HCT116 (cell line): ENCODE data around the gene CDH4. TPM values are rescaled to one million over a fixed set of nuclear protein-coding genes. Genes with fewer than 3 reads are reported as not detected.

Source experiments
- ATAC-seq: fragments of 200-7000 bp; cut with Tn5 transposase; 2 replicates; pipeline ENCODE4 v1.9.1; 2020; ENCODE audit warnings: mild to moderate bottlenecking, moderate library complexity
- BruUV-seq: library from RNA; stranded (reverse); fragments of 400-500 nt; replicated peaks from 2 replicates; lab custom pipeline; 2021; lab: Mats Ljungman, UMichigan
- CTCF ChIA-PET: fragments of 300-600 bp; sonication (Branson Sonifier 250); formaldehyde crosslinking; loops from one replicate; lab custom pipeline; 2021; ENCODE audit warnings: antibody characterized with exemption; lab: Charles Lee
- POLR2A ChIA-PET: fragments of 300-600, 350-600 bp; sonication (Branson Sonifier 250); formaldehyde crosslinking; loops from one replicate; lab custom pipeline; 2021; ENCODE audit warnings: antibody characterized with exemption; lab: Charles Lee
- RAD21 ChIA-PET, 2 experiments: fragments of 300-600 bp; sonication (Branson Sonifier 250); formaldehyde crosslinking; loops; one replicate each; lab custom pipeline; 2023; ENCODE audit warnings: low total read pairs in 2 of 2; ENCODE audit not compliant: uncharacterized antibody in 2 of 2, unreplicated experiment in 2 of 2, low non-redundant PET in 1 of 2; lab: Charles Lee
- DNase-seq: peaks from one replicate; pipeline ENCODE4 v3.0.0-alpha.2; 2010; ENCODE audit warnings: low read depth, low spot score
- H2AFZ ChIP-seq: fragments of 200-600 bp; shearing (Covaris generic), sonication (generic); 2 replicates; pipeline ENCODE4 v1.6.1; 2017; ENCODE audit warnings: low read depth, mixed run types, mixed read lengths, antibody characterized with exemption, low read length; ENCODE audit not compliant: poor library complexity, severe bottlenecking
- H3K27ac ChIP-seq: 2 replicates; pipeline ENCODE4 v1.5.1; 2012; ENCODE audit warnings: low read depth, low read length
- H3K27me3 ChIP-seq: fragments of 200-600 bp; sonication (generic); 2 replicates; pipeline ENCODE4 v1.6.1; 2016; ENCODE audit warnings: mixed run types, low read length, mixed read lengths; ENCODE audit not compliant: insufficient read depth
- H3K36me3 ChIP-seq, 2 experiments: fragments of 200-500 bp in 1 of 2; fragments of 200-600 bp in 1 of 2; sonication (Bioruptor generic) in 1 of 2; sonication (generic) in 1 of 2; 2 replicates each; pipeline versions ENCODE4 v1.5.1 to v1.6.1; 2014 to 2016; ENCODE audit warnings: low read length in 2 of 2, inconsistent platforms in 1 of 2, mixed read lengths in 1 of 2, mixed run types in 1 of 2; ENCODE audit not compliant: insufficient read depth in 2 of 2, control insufficient read depth in 1 of 2
- H3K4me1 ChIP-seq, 2 experiments: fragments of 200-600 bp in 1 of 2; sonication (generic) in 1 of 2; 2 replicates each; pipeline versions ENCODE4 v1.5.1 to v1.6.1; 2012 to 2017; ENCODE audit warnings: low read length in 2 of 2, inconsistent platforms in 1 of 2, mild to moderate bottlenecking in 1 of 2, mixed read lengths in 1 of 2, mixed run types in 1 of 2, moderate library complexity in 1 of 2; ENCODE audit not compliant: insufficient read depth in 2 of 2, control insufficient read depth in 1 of 2
- H3K4me2 ChIP-seq: fragments of 200-600 bp; sonication (generic); 2 replicates; pipeline ENCODE4 v1.6.1; 2017; ENCODE audit warnings: mixed run types, low read length, mixed read lengths
- H3K4me3 ChIP-seq, 2 experiments: fragments of 200-600 bp in 1 of 2; sonication (generic) in 1 of 2; replicated peaks in 1 of 2; 2 replicates each; pipeline ENCODE4 v1.5.1; 2011 to 2016; ENCODE audit warnings: low read length in 2 of 2, control low read depth in 1 of 2, low read depth in 1 of 2, mild to moderate bottlenecking in 1 of 2, mixed read lengths in 1 of 2, mixed run types in 1 of 2
- H3K79me2 ChIP-seq: fragments of 200-600 bp; sonication (generic); 2 replicates; pipeline ENCODE4 v1.6.1; 2017; ENCODE audit warnings: mild to moderate bottlenecking, mixed run types, low read length, moderate library complexity, mixed read lengths; ENCODE audit not compliant: insufficient read depth
- H3K9ac ChIP-seq: fragments of 200-600 bp; sonication (generic); 2 replicates; pipeline ENCODE4 v1.6.1; 2016; ENCODE audit warnings: low read length, mixed read lengths
- H3K9me2 ChIP-seq: fragments of 200-600 bp; sonication (generic), shearing (Covaris generic); 2 replicates; pipeline ENCODE4 v1.6.1; 2017; ENCODE audit warnings: mixed run types, mild to moderate bottlenecking, moderate library complexity; ENCODE audit not compliant: insufficient read depth
- H3K9me3 ChIP-seq, 2 experiments: fragments of 200-500 bp in 1 of 2; fragments of 200-600 bp in 1 of 2; sonication (Bioruptor generic) in 1 of 2; sonication (generic) in 1 of 2; 2 replicates each; pipeline ENCODE4 v1.6.1; 2014 to 2017; ENCODE audit warnings: low read length in 2 of 2, mixed read lengths in 2 of 2, inconsistent platforms in 1 of 2, low read depth in 1 of 2, mild to moderate bottlenecking in 1 of 2, mixed run types in 1 of 2, moderate library complexity in 1 of 2; ENCODE audit not compliant: control insufficient read depth in 1 of 2, insufficient read depth in 1 of 2
- H4K20me1 ChIP-seq: fragments of 200-600 bp; sonication (generic), shearing (Covaris generic); 2 replicates; pipeline ENCODE4 v1.6.1; 2017; ENCODE audit warnings: mixed run types, mild to moderate bottlenecking, moderate library complexity; ENCODE audit not compliant: insufficient read depth
- ATF3 ChIP-seq: IDR thresholded peaks from 2 replicates; pipeline ENCODE4 v1.6.1; 2012
- CBX3 ChIP-seq: IDR thresholded peaks from 2 replicates; pipeline ENCODE4 v1.6.1; 2012; ENCODE audit warnings: low read depth
- CEBPB ChIP-seq: IDR thresholded peaks from 2 replicates; pipeline ENCODE4 v1.6.1; 2012; ENCODE audit warnings: low read depth
- CTCF ChIP-seq, 3 experiments: fragments of 200-600 bp in 1 of 3; sonication (generic) in 1 of 3; IDR thresholded peaks in 2 of 3; conservative IDR thresholded peaks in 1 of 3; 2 replicates each; pipeline ENCODE4 v1.5.1; 2012 to 2017; ENCODE audit warnings: low read depth in 2 of 3, low read length in 2 of 3, antibody characterized with exemption in 1 of 3, borderline replicate concordance in 1 of 3, control low read depth in 1 of 3, mild to moderate bottlenecking in 1 of 3, mixed read lengths in 1 of 3, mixed run types in 1 of 3, moderate library complexity in 1 of 3; ENCODE audit not compliant: insufficient read depth in 1 of 3
- EGR1 ChIP-seq: IDR thresholded peaks from 2 replicates; pipeline ENCODE4 v1.6.1; 2012; ENCODE audit warnings: low read depth
- ELF1 ChIP-seq: IDR thresholded peaks from 2 replicates; pipeline ENCODE4 v1.6.1; 2012; ENCODE audit warnings: low read depth, borderline replicate concordance
- EZH2phosphoT487 ChIP-seq: fragments of 200-600 bp; IDR thresholded peaks from 2 replicates; pipeline ENCODE4 v1.6.1; 2018; ENCODE audit warnings: antibody characterized with exemption, borderline replicate concordance
- POLR2AphosphoS5 ChIP-seq: IDR thresholded peaks from 2 replicates; pipeline ENCODE4 v1.6.1; 2011; ENCODE audit warnings: mild to moderate bottlenecking, low read depth, low read length, moderate library complexity
- RAD21 ChIP-seq: IDR thresholded peaks from 2 replicates; pipeline ENCODE4 v1.6.1; 2012; ENCODE audit warnings: low read depth, mild to moderate bottlenecking
- SIN3A ChIP-seq: IDR thresholded peaks from 2 replicates; pipeline ENCODE4 v1.6.1; 2012; ENCODE audit warnings: low read depth
- SP1 ChIP-seq: IDR thresholded peaks from 2 replicates; pipeline ENCODE4 v1.6.1; 2012; ENCODE audit warnings: low read depth
- ZBTB33 ChIP-seq: IDR thresholded peaks from 2 replicates; pipeline ENCODE4 v1.6.1; 2011; ENCODE audit warnings: mild to moderate bottlenecking, low read length, moderate library complexity; ENCODE audit not compliant: insufficient replicate concordance; ENCODE audit errors: extremely low read depth
- ZFX ChIP-seq: fragments of 450-650 bp; IDR thresholded peaks from 2 replicates; pipeline ENCODE4 v1.6.1; 2017
- intact Hi-C: fragments of 100-400 bp; cut with micrococcal nuclease; formaldehyde crosslinking; loops from 2 replicates; pipeline ENCODE4 v1.10.0; 2022
- total RNA-seq: library from RNA; stranded (reverse); gene quantifications from one replicate; pipeline ENCODE4 v1.2.1, GENCODE V29; 2021; ENCODE audit not compliant: unreplicated experiment

Gene CDH4
- total RNA-seq, 1 experiment from 2014 or later, result not detected

- no peak overlapping the region for H3K4me3 ChIP-seq
- H3K9me2 ChIP-seq, result no peaks in the 10 kb centered on the region
- DNase-seq (no peak), ATAC-seq (no peak)
- no peaks in the 10 kb centered on the region for H4K20me1 ChIP-seq
- no peak overlapping the region for H2AFZ ChIP-seq
- no peaks in the 10 kb centered on the region for H3K36me3 ChIP-seq
- no TSS peak for BruUV-seq
- TF ChIP-seq ATF3 (no peak), RAD21 (no peak), CTCF (IDR thresholded peaks at IDR 0.05 in 2 of 3, conservative IDR thresholded peaks at IDR 0.05 in 1 of 3; ENCODE audit: borderline replicate concordance in 1 of 3, insufficient read depth in 1 of 3, low read depth in 2 of 3, low read length in 2 of 3) (no peak), ELF1 (no peak)
- H3K27ac ChIP-seq, result no peak overlapping the region
- no peaks in the 10 kb centered on the region for H3K79me2 ChIP-seq
- no peaks in the 10 kb centered on the region for H3K9me3 ChIP-seq
- ChIA-PET CTCF (no interaction called here), RAD21 (no interaction called here), POLR2A (no interaction called here)
- no peak overlapping the region for H3K4me2 ChIP-seq
- intact Hi-C loops, result no loop called here
- peaks cover 51% of the 10 kb centered on the region for H3K27me3 ChIP-seq
- H3K4me1 ChIP-seq, result no peaks in the 10 kb centered on the region
- H3K9ac ChIP-seq, result no peak overlapping the region
Observed at GRCh38 chr20:61627791-61628415, 375.8 kb downstream of the CDH4 start.

- no peak for DNase-seq
- Histone ChIP-seq H3K4me2 (no peak overlapping the region), H3K36me3 (no peaks in the 10 kb centered on the region), H3K27ac (no peak overlapping the region), H3K79me2 (no peaks in the 10 kb centered on the region), H3K4me1 (no peaks in the 10 kb centered on the region), H3K9me3 (no peaks in the 10 kb centered on the region), H3K9me2 (no peaks in the 10 kb centered on the region), H3K27me3 (peaks cover 51% of the 10 kb centered on the region), H4K20me1 (no peaks in the 10 kb centered on the region), H2AFZ (no peak overlapping the region), H3K4me3 (no peak overlapping the region), H3K9ac (no peak overlapping the region)
- ATAC-seq, result no peak
- POLR2A ChIA-PET, result no interaction called here
- TF ChIP-seq SP1 (no peak), CEBPB (no peak), EGR1 (no peak), ELF1 (no peak), EZH2phosphoT487 (no peak), POLR2AphosphoS5 (no peak), CBX3 (no peak), ZBTB33 (no peak), ZFX (no peak), SIN3A (no peak)
- intact Hi-C loops, result no loop called here
- CTCF ChIA-PET, result no interaction called here
- no TSS peak for BruUV-seq
- RAD21 ChIA-PET, result no interaction called here
Observed at GRCh38 chr20:61628480-61628879, 376.4 kb downstream of the CDH4 start.
